ENCODE measurements around the gene RELT. TPM values are rescaled to one million over a fixed set of nuclear protein-coding genes. Genes with fewer than 3 reads are reported as not detected.

Gene RELT
- total and polyA plus RNA-seq, 2 of the 13 experiments (the other 11 are each of a cell fraction or from before 2014, with no cell fraction given) = 2.5 to 4.7 TPM

DNA sequence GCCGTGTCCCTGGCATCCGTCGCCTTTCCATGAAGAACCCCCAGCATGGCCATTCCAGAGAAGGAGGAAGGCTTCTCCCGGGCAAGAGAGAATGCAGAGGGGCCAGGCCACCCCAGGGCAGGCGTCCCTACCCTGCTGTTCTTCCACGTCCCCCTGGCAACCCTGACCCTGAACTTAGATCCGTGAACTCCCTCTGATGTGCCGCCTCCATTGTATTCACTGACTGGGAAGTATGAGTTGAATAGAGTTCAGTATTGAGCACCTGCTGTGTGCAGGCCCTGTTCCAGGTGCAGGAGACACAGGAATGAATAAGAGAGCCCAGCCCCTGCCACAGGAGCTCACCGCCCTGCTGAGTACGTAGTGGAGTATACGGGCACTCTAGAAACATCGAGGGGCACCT lies 29.1 kb upstream of the RELT start:
- H3K27ac ChIP-seq (ENCODE audit: extremely low read length, insufficient read depth, low read length) = peak overlapping the region; percentile 37
- CTCF ChIA-PET (ENCODE audit: low intra/inter-chr PET ratio, low total read pairs) = no interaction called here
- intact Hi-C loops (cut with micrococcal nuclease; ENCODE audit: unreplicated experiment) (no loop called here), in situ Hi-C loops (cut with HindIII; ENCODE audit: extremely low pct_ligation_motif_present, low pct_unique_long_range_greater_than_20kb) (no loop called here)
- peaks cover 33% of the 10 kb centered on the region for H3K4me1 ChIP-seq (ENCODE audit: insufficient read depth, low read length)
- no peak overlapping the region for H3K4me3 ChIP-seq (replicated peaks in 1 of 3; ENCODE audit: insufficient read depth in 1 of 3, low read depth in 2 of 3, low read length in 3 of 3)
- no peaks in the 10 kb centered on the region for H3K27me3 ChIP-seq (ENCODE audit: control insufficient read depth in 1 of 2, insufficient read depth in 2 of 2, low read length in 2 of 2)
- ATAC-seq = peak; percentile 63
- no peak overlapping the region for H3K4me2 ChIP-seq (ENCODE audit: low read depth, low read length)
- POLR2A ChIA-PET = no interaction called here
- peak; percentile 74 for DNase-seq (ENCODE audit: low spot score)
- FAIRE-seq = no peak
- H3K9ac ChIP-seq (ENCODE audit: insufficient read depth, low read depth, low read length) = no peak overlapping the region
- H3K9me3 ChIP-seq (ENCODE audit: low read length) = no peaks in the 10 kb centered on the region
- peaks cover 10 to 23% of the 10 kb centered on the region in 2 experiments; a peak in 4 of 5 replicates for H3K36me3 ChIP-seq (replicated peaks in 1 of 2; ENCODE audit: control insufficient read depth in 1 of 2, insufficient read depth in 2 of 2, low read length in 2 of 2)
- no TSS peak for BruUV-seq (replicated peaks)
- no peak overlapping the region for H2AFZ ChIP-seq (ENCODE audit: low read length)
- peaks cover 26% of the 10 kb centered on the region; the same call in 1 of the 2 replicates for H4K20me1 ChIP-seq (ENCODE audit: insufficient read depth, low read length)
- WGBS (ENCODE audit: low lambda C conversion rate) = 59% methylated on average over 8 of the region's 12 CpGs
- H3K79me2 ChIP-seq (ENCODE audit: insufficient read depth, low read length) = peaks cover 3% of the 10 kb centered on the region
- peak; percentile 79 for TF ChIP-seq TCF7 (IDR thresholded peaks at IDR 0.05; ENCODE audit: low read depth)
- TF ChIP-seq SNRNP70 (IDR thresholded peaks at IDR 0.05; ENCODE audit: low read depth, low read length) = no peak
- TF ChIP-seq TBX2 (CRISPR knock-in tag; IDR thresholded peaks at IDR 0.05; ENCODE audit: borderline replicate concordance) = 0 out of 2 replicates have a peak, but pooled peaks have one; percentile 16
- no peak for TF ChIP-seq SOX6 (IDR thresholded peaks at IDR 0.05)
- TF ChIP-seq SOX6 (CRISPR knock-in tag; IDR thresholded peaks at IDR 0.05) = peak; percentile 84
- no peak for TF ChIP-seq ZNF597 (CRISPR knock-in tag; IDR thresholded peaks at IDR 0.05)
- TF ChIP-seq NCOR1 (IDR thresholded peaks at IDR 0.05; ENCODE audit: borderline replicate concordance, low read length) = peak; percentile 35; the same call in 1 of the 2 replicates
- TF ChIP-seq, protein P1, sequence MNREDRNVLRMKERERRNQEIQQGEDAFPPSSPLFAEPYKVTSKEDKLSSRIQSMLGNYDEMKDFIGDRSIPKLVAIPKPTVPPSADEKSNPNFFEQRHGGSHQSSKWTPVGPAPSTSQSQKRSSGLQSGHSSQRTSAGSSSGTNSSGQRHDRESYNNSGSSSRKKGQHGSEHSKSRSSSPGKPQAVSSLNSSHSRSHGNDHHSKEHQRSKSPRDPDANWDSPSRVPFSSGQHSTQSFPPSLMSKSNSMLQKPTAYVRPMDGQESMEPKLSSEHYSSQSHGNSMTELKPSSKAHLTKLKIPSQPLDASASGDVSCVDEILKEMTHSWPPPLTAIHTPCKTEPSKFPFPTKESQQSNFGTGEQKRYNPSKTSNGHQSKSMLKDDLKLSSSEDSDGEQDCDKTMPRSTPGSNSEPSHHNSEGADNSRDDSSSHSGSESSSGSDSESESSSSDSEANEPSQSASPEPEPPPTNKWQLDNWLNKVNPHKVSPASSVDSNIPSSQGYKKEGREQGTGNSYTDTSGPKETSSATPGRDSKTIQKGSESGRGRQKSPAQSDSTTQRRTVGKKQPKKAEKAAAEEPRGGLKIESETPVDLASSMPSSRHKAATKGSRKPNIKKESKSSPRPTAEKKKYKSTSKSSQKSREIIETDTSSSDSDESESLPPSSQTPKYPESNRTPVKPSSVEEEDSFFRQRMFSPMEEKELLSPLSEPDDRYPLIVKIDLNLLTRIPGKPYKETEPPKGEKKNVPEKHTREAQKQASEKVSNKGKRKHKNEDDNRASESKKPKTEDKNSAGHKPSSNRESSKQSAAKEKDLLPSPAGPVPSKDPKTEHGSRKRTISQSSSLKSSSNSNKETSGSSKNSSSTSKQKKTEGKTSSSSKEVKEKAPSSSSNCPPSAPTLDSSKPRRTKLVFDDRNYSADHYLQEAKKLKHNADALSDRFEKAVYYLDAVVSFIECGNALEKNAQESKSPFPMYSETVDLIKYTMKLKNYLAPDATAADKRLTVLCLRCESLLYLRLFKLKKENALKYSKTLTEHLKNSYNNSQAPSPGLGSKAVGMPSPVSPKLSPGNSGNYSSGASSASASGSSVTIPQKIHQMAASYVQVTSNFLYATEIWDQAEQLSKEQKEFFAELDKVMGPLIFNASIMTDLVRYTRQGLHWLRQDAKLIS (CRISPR knock-in tag; IDR thresholded peaks at IDR 0.05) = no peak
- TF ChIP-seq HNF4A (CRISPR knock-in tag; IDR thresholded peaks at IDR 0.05) = peak; percentile 63
- TF ChIP-seq RXRA (CRISPR knock-in tag; IDR thresholded peaks at IDR 0.05) = peak; percentile 66
- peak; percentile 100 for TF ChIP-seq ZKSCAN8 (CRISPR knock-in tag; IDR thresholded peaks at IDR 0.05; ENCODE audit: borderline replicate concordance)
- TF ChIP-seq PLRG1 (conservative IDR thresholded peaks at IDR 0.05) = no peak
- TF ChIP-seq MYC (CRISPR knock-in tag; IDR thresholded peaks at IDR 0.05; ENCODE audit: borderline replicate concordance) = 0 out of 2 replicates have a peak, but pooled peaks have one; percentile 13
- TF ChIP-seq MED8 (CRISPR knock-in tag; IDR thresholded peaks at IDR 0.05; ENCODE audit: insufficient replicate concordance) = no peak
- TF ChIP-seq HOMEZ (CRISPR knock-in tag; IDR thresholded peaks at IDR 0.05; ENCODE audit: low read depth) = no peak
